G401 (cell line): Measurements from ENCODE around the gene PPP6R3. TPM values are rescaled to one million over a fixed set of nuclear protein-coding genes. Genes with fewer than 3 reads are reported as not detected.

Experiments
- DNase-seq: peaks from one replicate; pipeline ENCODE4 v3.0.0-alpha.2; 2015; ENCODE audit warnings: low spot score
- in situ Hi-C: cut with HindIII; loops from 2 replicates; pipeline ENCODE4 v1.10.0; 2016; ENCODE audit warnings: low sequenced_read_pairs, mixed read lengths
- total RNA-seq: library from RNA; depleted of rRNA; stranded (reverse); fragments of >200 nt; shearing (Covaris generic); gene quantifications from 2 replicates; pipeline ENCODE4 v1.2.3, GENCODE V29; 2014; rRNA removed

PPP6R3 gene
- total RNA-seq, 1 experiment from 2014 or later: 157 TPM

GRCh38 chr11:68654978-68655377 lies 194.4 kb downstream of the PPP6R3 start:
- DNase-seq: no peak
- in situ Hi-C loops: no loop called here

GRCh38 chr11:68655406-68655805 lies 194.9 kb downstream of the PPP6R3 start:
- in situ Hi-C loops: no loop called here
- DNase-seq: no peak

- no peak for DNase-seq
- in situ Hi-C loops: no loop called here
These were observed 195.3 kb downstream of the PPP6R3 start for GRCh38 chr11:68655806-68656205.

DNA sequence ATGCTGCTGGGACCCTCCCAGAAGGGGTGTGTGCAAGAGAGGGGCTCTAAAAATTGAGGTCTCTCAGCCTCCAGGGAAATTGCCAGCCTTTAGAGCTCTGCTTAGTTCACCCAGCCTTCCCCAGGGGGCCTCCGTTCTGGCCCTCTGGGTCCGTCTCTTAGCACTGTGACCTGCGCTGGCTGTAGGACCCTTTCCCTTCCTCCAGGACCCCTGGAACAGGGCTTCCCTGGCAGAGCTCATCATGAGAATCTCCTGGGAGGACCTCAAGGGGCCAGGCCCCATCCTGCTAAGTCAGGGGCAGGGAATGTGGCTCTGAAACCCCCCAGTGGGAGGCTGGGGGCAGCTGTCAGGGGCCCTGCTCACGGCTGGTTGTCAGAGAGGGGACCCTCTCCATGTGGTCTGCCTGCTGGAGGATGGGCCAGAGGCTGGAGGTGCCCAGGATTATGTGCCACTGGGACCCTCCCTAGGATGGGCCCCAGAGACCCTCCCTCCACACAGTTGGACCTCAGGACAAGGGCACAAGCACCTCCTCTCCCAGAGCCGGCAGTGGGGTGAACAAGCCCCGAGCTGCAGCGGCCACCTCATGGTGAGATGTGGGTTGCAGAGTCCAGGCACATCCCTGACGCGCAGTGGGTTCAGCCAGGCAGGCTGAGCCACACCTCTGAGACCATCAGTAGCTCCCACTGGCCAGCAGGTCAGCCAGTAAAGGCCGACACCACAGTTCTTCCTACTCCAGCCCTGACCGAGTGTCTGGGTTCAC lies 196.6 kb downstream of the PPP6R3 start:
- no peak for DNase-seq
- in situ Hi-C loops: no loop called here

GRCh38 chr11:68658097-68658496 lies 197.5 kb downstream of the PPP6R3 start:
- DNase-seq: no peak

DNA sequence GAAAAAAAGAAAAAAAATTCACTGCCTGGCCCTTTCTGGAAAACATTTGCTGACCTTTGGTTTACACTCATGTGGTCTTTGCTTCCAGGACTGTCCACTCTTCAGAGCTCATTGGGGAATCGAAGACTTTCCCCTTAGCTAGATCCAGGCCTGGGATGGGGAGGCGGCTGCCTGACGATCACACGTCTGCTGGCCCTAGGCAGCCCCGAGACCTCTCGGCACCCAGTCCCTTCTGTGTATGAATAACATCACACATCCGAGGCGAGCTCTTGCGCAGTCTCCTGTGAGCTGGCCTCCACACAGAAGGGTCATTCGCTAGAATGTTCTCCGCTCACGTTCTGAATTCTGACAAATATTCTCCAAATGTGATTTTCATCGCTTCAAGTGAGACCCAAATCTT lies 198.1 kb downstream of the PPP6R3 start:
- no peak for DNase-seq
- in situ Hi-C loops: no loop called here

More at GRCh38 chr11:68658097-68658496, 197.5 kb downstream of the PPP6R3 start:
- in situ Hi-C loops: no loop called here

- in situ Hi-C loops: no loop called here
- DNase-seq: peak; percentile 35
These were observed 198.8 kb downstream of the PPP6R3 start for GRCh38 chr11:68659158-68659921.

- DNase-seq: no peak
- in situ Hi-C loops: no loop called here
These were observed 199.7 kb downstream of the PPP6R3 start for GRCh38 chr11:68660066-68660810.

DNA sequence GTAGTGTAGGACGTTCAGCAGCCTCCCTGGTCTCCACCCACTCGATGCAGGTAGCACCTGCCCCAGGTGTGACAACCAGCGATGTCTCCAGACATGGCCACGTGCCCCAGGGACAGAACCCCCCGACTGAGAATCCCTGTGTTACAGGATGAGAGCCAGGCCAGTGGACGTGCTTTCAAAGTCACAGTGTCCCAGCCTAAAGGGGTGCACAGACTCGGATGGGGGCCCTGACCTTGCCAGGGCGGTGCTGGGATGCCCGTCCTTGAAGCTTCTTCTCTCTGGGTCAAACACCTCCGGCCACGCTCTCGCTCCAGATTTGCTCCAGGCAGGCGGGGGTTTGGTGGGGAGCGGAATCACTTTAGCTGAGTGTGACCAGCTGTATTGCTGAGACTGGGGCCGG lies 200.5 kb downstream of the PPP6R3 start:
- no peak for DNase-seq
- in situ Hi-C loops: no loop called here

DNA sequence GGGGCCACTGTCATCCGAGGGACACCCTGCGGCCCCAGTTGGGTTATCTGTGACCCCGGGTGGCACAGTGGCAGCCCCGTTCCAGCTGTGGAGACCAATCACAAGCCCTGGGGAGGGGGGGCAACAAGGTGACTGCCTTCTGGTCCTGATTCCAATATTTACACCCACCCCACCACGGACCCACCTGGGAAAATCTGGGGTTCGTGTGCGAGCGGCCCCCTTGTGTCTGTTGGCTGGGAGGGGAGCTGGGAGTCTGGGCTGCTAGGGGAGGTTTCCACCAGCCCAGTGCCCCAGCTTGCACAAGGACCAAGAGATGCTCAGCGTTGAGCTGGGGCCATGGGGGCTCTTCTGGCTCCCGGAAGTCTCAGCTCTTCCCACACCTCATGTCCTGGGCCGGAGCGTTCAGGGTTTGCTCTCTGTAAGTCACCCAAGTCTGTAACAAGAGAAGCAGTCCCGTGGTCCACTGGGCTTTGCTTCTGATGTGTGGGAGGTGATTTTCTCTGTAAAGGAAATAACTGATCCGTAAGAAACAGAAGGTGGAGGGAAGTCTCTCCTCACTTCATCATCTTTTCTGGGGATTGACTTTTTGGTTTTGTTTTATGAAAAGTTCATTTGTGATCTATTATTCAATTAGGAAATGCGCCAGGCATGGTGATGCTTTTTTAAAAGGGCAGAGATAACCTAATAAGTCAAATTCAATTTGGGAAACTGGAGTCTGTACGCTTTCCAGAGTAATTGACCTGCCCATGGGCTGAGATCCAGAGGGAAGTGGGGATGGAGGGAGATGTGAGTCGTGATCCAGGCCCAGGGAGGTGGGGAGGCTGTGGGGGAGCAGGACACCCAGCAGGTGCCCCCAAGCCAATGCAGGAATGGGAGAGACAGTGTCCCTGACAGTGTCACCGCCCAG lies 201.4 kb downstream of the PPP6R3 start:
- in situ Hi-C loops: no loop called here
- DNase-seq: no peak

GRCh38 chr11:68663482-68664010 lies 203.0 kb downstream of the PPP6R3 start:
- in situ Hi-C loops: no loop called here
- DNase-seq: no peak

DNA sequence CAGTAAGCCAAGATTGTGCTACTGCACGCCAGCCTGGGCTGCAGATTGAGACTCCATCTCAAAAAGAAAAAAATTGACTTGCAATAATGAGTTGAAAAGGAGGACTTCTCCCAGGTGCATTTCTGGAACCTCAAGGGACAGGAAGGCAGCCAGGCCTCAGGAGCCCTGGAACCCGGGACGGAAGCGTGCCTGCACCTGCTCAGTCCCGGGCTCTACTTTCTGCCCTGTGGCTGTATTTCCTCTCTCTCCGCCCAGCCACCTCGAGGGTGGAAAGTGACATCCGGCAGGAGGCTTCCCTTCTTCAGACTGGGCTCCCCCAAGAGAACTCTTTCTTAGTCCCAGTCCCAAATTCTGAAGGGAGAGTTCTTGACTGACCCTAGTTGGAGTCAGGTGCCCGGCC lies 203.6 kb downstream of the PPP6R3 start:
- in situ Hi-C loops: no loop called here
- DNase-seq: no peak

DNA sequence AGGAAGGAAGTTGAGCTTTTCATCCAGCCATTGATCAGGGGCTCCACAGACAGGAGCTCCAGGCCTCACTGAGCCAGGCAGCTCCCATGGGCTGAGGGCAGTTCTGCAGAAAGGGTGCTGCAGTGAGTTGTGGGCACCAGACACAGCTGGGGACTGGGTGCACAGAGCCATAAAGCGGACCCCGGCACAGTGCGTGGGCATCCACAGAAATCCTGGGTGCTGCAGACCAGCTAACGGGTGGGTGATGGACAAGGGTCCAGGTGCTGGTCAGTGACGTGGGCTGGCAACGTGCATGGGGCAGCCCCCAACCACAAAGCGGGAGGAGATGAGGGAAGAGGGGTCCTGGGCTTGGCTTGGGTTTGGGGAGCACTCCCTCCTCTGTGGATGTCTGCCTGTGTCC lies 204.4 kb downstream of the PPP6R3 start:
- no peak for DNase-seq
- in situ Hi-C loops: no loop called here

Other genes starting within 250 kb of the PPP6R3 start
- gene KMT5B, start 247.5 kb upstream of the PPP6R3 start, total RNA-seq: 5.6 and 11.4 TPM in 2 replicates
- gene C11orf24, start 188.8 kb upstream of the PPP6R3 start, total RNA-seq: 15.7 and 17.4 TPM in 2 replicates
- gene LRP5, start 148.2 kb upstream of the PPP6R3 start, total RNA-seq: 25.5 and 27.8 TPM in 2 replicates
- gene GAL, start 223.8 kb downstream of the PPP6R3 start, total RNA-seq: not detected in 2 replicates